ENCODE results near the gene RNF43.

Gene RNF43

DNA sequence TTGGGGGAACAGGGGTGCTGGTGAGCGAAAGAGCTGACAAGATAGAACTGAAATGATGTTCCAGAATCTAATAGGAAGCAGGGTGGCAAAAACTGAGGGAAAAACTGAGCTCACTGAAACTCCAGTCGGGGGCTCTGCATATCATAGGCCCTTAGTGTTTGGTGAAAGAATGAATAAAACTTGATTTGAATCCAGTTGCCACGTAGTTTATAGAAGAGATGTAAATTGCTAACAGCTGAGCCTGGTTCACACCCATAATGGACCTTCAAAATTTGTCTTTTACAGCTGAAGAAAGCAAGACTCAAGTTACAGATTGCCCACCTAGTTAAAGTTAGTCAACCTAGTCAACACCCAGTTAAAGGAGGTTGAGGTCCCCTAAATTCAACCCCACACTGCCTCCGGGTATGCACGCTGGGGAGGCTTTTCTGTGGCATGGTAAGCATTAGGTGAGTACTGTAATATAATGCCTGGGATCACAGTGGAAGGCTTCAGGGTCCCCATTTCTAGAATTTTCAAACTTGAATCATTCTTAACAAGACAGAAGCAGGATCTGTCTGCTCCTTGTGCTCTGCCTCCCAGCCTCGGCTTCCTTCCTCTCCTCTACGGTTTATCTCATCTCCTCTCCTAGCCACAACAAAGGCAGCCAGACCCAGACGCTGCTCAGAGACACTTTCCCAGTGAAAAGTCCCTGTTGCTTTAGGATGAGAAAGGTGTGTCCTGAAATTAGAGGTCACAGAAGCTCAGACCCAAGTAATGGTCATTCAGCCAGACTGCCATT is 38.4 kb downstream of the RNF43 start:
- no peak for DNase-seq (ENCODE audit: low read depth)
- TF ChIP-seq, protein P1, sequence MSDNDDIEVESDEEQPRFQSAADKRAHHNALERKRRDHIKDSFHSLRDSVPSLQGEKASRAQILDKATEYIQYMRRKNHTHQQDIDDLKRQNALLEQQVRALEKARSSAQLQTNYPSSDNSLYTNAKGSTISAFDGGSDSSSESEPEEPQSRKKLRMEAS (IDR thresholded peaks at IDR 0.05; ENCODE audit: low read depth, low read length), result no peak
- TF ChIP-seq MYC (IDR thresholded peaks at IDR 0.05; ENCODE audit: low read depth, low read length) (no peak), POLR2A (IDR thresholded peaks at IDR 0.05; ENCODE audit: extremely low read depth, insufficient read length) (no peak)
- TF ChIP-seq, protein P2, sequence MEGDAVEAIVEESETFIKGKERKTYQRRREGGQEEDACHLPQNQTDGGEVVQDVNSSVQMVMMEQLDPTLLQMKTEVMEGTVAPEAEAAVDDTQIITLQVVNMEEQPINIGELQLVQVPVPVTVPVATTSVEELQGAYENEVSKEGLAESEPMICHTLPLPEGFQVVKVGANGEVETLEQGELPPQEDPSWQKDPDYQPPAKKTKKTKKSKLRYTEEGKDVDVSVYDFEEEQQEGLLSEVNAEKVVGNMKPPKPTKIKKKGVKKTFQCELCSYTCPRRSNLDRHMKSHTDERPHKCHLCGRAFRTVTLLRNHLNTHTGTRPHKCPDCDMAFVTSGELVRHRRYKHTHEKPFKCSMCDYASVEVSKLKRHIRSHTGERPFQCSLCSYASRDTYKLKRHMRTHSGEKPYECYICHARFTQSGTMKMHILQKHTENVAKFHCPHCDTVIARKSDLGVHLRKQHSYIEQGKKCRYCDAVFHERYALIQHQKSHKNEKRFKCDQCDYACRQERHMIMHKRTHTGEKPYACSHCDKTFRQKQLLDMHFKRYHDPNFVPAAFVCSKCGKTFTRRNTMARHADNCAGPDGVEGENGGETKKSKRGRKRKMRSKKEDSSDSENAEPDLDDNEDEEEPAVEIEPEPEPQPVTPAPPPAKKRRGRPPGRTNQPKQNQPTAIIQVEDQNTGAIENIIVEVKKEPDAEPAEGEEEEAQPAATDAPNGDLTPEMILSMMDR (IDR thresholded peaks at IDR 0.05; ENCODE audit: low read depth, low read length), result no peak
- H3K4me3 ChIP-seq (ENCODE audit: low read depth, low read length), result no peak overlapping the region

DNA sequence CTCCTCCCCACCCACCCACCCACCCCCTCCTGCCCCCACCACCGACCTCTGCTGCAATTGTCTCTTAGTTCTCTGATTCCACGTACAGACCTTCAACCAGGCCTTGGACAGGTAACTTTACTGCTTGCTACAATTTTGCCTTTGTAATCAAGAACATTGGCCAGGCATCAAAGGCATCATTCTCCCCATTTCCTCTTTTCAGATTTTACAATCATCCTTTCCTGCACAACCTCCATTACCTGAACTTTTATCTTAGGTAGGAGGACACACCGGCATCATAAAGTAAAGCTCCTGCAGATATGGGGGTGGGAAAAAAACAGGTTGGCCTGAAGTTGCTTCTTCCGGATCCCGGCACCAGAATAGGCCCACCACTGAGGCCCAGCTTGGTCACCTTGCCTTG is 39.7 kb downstream of the RNF43 start:
- no peak for DNase-seq (ENCODE audit: low read depth)
- H3K4me3 ChIP-seq (ENCODE audit: low read depth, low read length), result no peak overlapping the region
- TF ChIP-seq MYC (IDR thresholded peaks at IDR 0.05; ENCODE audit: low read depth, low read length), result no peak
- TF ChIP-seq, protein P2 (IDR thresholded peaks at IDR 0.05; ENCODE audit: low read depth, low read length), result no peak
- TF ChIP-seq, protein P1 (IDR thresholded peaks at IDR 0.05; ENCODE audit: low read depth, low read length), result no peak
- no peak for TF ChIP-seq POLR2A (IDR thresholded peaks at IDR 0.05; ENCODE audit: extremely low read depth, insufficient read length)

DNA sequence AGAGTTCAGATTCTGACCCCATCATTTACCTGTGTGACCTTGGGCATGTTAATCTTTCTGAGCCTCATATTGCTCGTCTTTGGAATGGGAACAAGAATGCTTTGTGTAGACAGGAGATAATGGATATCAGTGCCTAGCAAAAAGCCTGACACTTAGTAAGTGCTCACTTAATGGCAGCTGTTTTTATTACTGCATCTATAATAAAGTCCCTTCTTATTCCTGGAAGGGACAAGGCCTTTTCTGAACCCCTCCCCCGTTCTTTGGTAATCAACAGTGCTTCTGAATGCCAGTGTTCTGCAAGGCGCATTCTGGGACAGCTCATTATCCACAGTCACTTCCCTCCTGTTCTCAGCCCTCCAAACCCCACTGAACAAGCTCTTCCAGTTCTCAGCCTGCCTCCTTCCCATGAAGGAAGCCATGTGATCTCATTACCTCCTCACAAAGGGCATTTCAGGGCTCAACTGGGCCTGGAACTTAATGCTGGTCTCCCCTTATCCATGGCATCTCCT is 40.2 kb downstream of the RNF43 start:
- DNase-seq (ENCODE audit: low read depth), result no peak
- H3K4me3 ChIP-seq (ENCODE audit: low read depth, low read length), result no peak overlapping the region
- TF ChIP-seq, protein P2 (IDR thresholded peaks at IDR 0.05; ENCODE audit: low read depth, low read length), result no peak
- TF ChIP-seq MYC (IDR thresholded peaks at IDR 0.05; ENCODE audit: low read depth, low read length) (no peak), POLR2A (IDR thresholded peaks at IDR 0.05; ENCODE audit: extremely low read depth, insufficient read length) (no peak)
- TF ChIP-seq, protein P1 (IDR thresholded peaks at IDR 0.05; ENCODE audit: low read depth, low read length), result no peak

DNA sequence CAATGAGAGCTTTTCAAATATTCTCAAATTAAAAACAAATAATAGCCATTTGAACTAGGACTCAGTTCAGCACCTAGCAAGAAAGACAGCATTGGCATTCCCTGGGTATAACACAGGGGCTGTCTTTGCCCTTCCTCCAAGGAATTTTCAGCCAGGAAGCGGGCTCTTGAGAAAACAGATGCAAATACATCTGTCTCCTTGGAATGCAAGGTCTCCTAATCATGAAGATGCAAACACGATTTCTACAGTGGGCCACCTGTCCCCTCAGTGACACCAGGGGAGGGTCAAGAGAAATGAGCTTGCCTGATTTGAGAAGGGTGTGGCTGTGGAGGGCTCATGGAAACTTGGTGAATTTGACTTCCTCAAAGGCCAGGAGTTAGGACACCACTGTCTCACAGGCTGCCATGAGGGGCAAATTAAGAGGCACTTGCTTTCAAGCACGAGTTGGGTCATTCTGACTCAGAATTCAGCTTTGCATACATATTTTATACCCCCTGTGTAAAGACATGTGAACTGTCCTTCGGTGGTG is 40.8 kb downstream of the RNF43 start:
- TF ChIP-seq MYC (IDR thresholded peaks at IDR 0.05; ENCODE audit: low read depth, low read length) (no peak), POLR2A (IDR thresholded peaks at IDR 0.05; ENCODE audit: extremely low read depth, insufficient read length) (no peak)
- TF ChIP-seq, protein P2 (IDR thresholded peaks at IDR 0.05; ENCODE audit: low read depth, low read length), result no peak
- TF ChIP-seq, protein P1 (IDR thresholded peaks at IDR 0.05; ENCODE audit: low read depth, low read length), result no peak
- no peak overlapping the region for H3K4me3 ChIP-seq (ENCODE audit: low read depth, low read length)
- peak; percentile 18 for DNase-seq (ENCODE audit: low read depth)

DNA sequence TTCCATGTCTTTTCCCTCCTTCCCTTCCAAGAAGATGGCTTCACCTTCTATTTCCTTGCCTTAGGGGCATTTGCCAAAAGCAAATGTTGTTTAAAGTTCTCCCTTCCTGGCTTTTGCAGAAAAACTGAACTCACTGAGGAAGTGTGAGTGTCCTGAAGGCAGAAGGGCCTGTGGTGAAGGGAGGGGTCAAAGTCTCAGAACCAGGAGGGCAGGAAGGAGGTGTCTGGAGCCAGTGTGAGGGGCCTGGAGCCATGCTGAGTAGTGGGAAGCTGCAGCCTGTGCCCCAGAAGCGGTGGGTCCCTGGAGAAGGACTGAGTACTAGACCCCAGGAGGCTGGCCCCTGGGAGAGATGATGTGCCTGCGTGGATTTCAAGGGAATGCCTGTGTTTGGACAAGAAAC is 41.5 kb downstream of the RNF43 start:
- no peak overlapping the region for H3K4me3 ChIP-seq (ENCODE audit: low read depth, low read length)
- no peak for TF ChIP-seq POLR2A (IDR thresholded peaks at IDR 0.05; ENCODE audit: extremely low read depth, insufficient read length)
- no peak for TF ChIP-seq MYC (IDR thresholded peaks at IDR 0.05; ENCODE audit: low read depth, low read length)
- TF ChIP-seq, protein P2 (IDR thresholded peaks at IDR 0.05; ENCODE audit: low read depth, low read length), result no peak
- TF ChIP-seq, protein P1 (IDR thresholded peaks at IDR 0.05; ENCODE audit: low read depth, low read length), result no peak
- no peak for DNase-seq (ENCODE audit: low read depth)
